ENCODE results near the gene GOLGA2.

GRCh38 chr9:128274245-128274644, 1.6 kb downstream of the GOLGA2 start:
- TF ChIP-seq GATA3 (IDR thresholded peaks at IDR 0.05; ENCODE audit: low read depth, low read length) (no peak), GATA2 (IDR thresholded peaks at IDR 0.05; ENCODE audit: low read depth, low read length) (no peak)
